GM12878 (cell line): Measurements from ENCODE around the gene DRC1.

Experiments used
- CHD2 ChIP-seq: IDR thresholded peaks from 2 replicates; pipeline ENCODE4 v1.6.1; 2011; ENCODE audit warnings: low read depth, low read length, improper control_type of control experiment, borderline replicate concordance
- DPF2 ChIP-seq: fragments of 450-650 bp; IDR thresholded peaks from 2 replicates; pipeline ENCODE4 v1.6.1; 2017; ENCODE audit warnings: mild to moderate bottlenecking
- EGR1 ChIP-seq, 2 experiments: IDR thresholded peaks; 1 replicate in 1 of 2; 2 replicates in 1 of 2; pipeline ENCODE4 v1.6.1; 2011 to 2012; ENCODE audit warnings: low read depth in 2 of 2, low read length in 2 of 2, borderline replicate concordance in 1 of 2, mild to moderate bottlenecking in 1 of 2, moderate library complexity in 1 of 2
- EP300 ChIP-seq, 2 experiments: fragments of 150-350 bp in 1 of 2; IDR thresholded peaks; 2 replicates each; pipeline ENCODE4 v1.6.1; 2011 to 2012; ENCODE audit warnings: low read depth in 2 of 2, low read length in 2 of 2, borderline replicate concordance in 1 of 2, improper control_type of control experiment in 1 of 2, inconsistent platforms in 1 of 2; ENCODE audit not compliant: control insufficient read depth in 1 of 2
- ESRRA ChIP-seq: IDR thresholded peaks from 2 replicates; pipeline ENCODE4 v1.6.1; 2012; ENCODE audit warnings: mild to moderate bottlenecking, low read length, improper control_type of control experiment
- POLR2AphosphoS5 ChIP-seq: IDR thresholded peaks from 2 replicates; pipeline ENCODE4 v1.6.1; 2011; ENCODE audit warnings: mild to moderate bottlenecking, low read length, inconsistent platforms
- TARDBP ChIP-seq: IDR thresholded peaks from 2 replicates; pipeline ENCODE4 v1.6.1; 2016; ENCODE audit warnings: borderline replicate concordance
- ZSCAN29 ChIP-seq: fragments of 450-650 bp; IDR thresholded peaks from 2 replicates; pipeline ENCODE4 v1.6.1; 2017; ENCODE audit warnings: mild to moderate bottlenecking, moderate library complexity
- TF ChIP-seq, protein P1 (sequence below), 3 experiments: IDR thresholded peaks in 2 of 3; conservative IDR thresholded peaks in 1 of 3; 2 replicates each; pipeline ENCODE4 v1.5.1; 2011; ENCODE audit warnings: low read depth in 3 of 3, low read length in 3 of 3, mild to moderate bottlenecking in 3 of 3, control low read depth in 2 of 3, moderate library complexity in 2 of 3, inconsistent platforms in 1 of 3, mixed read lengths in 1 of 3; ENCODE audit not compliant: control insufficient read depth in 2 of 3, insufficient read depth in 1 of 3; ENCODE audit errors: extremely low read depth in 1 of 3
- TF ChIP-seq, protein P2 (sequence below): IDR thresholded peaks from 2 replicates; pipeline ENCODE4 v1.6.1; 2011; ENCODE audit warnings: mild to moderate bottlenecking, low read depth, low read length, moderate library complexity; ENCODE audit not compliant: insufficient replicate concordance

DNA sequence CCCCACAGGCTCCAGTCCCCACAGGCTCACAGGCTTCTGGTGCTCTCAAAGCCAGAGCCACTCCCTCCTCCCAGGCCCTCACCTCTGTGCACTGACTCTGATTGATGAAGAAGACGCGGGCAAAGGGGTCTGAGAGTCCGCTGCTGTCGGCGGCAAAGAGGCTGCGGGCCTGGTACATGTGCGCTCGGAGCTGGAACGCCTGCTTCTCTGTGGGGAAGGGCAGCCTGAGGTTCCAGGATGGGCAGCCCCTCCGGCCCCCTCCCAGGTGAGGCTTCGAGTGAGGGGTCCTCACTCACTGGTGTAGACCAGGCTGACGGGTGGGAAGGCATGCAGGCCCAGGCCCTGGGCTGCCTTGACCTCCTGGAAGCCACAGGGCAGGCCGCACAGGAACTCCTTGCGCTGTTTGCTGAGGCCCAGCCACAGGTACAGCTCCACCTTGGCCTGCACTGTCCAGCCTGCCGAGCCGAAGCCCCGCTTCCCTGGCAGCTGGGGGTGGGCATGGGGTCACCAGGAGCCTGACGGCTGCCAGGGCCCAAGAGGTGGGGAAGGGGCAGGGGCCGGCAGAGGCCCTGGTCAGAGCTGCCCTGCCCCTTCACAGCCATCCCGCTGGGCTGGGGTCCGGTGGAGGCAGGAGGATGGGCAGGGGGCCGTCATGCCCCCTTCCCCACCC lies 74.2 kb downstream of the DRC1 start:
- TF ChIP-seq, protein P1, sequence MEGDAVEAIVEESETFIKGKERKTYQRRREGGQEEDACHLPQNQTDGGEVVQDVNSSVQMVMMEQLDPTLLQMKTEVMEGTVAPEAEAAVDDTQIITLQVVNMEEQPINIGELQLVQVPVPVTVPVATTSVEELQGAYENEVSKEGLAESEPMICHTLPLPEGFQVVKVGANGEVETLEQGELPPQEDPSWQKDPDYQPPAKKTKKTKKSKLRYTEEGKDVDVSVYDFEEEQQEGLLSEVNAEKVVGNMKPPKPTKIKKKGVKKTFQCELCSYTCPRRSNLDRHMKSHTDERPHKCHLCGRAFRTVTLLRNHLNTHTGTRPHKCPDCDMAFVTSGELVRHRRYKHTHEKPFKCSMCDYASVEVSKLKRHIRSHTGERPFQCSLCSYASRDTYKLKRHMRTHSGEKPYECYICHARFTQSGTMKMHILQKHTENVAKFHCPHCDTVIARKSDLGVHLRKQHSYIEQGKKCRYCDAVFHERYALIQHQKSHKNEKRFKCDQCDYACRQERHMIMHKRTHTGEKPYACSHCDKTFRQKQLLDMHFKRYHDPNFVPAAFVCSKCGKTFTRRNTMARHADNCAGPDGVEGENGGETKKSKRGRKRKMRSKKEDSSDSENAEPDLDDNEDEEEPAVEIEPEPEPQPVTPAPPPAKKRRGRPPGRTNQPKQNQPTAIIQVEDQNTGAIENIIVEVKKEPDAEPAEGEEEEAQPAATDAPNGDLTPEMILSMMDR (IDR thresholded peaks at IDR 0.05 in 2 of 3, conservative IDR thresholded peaks at IDR 0.05 in 1 of 3; ENCODE audit: control insufficient read depth in 2 of 3, extremely low read depth in 1 of 3, insufficient read depth in 1 of 3, low read depth in 3 of 3, low read length in 3 of 3), result no peak
- no peak for TF ChIP-seq DPF2
- no peak for TF ChIP-seq ESRRA
- no peak for TF ChIP-seq CHD2
- no peak for TF ChIP-seq POLR2AphosphoS5
- TF ChIP-seq EGR1 (IDR thresholded peaks at IDR 0.05; ENCODE audit: borderline replicate concordance in 1 of 2, low read depth in 2 of 2, low read length in 2 of 2), result no peak
- no peak for TF ChIP-seq EP300 (IDR thresholded peaks at IDR 0.05; ENCODE audit: borderline replicate concordance in 1 of 2, control insufficient read depth in 1 of 2, low read depth in 2 of 2, low read length in 2 of 2)
- TF ChIP-seq TARDBP, result no peak
- TF ChIP-seq, protein P2, sequence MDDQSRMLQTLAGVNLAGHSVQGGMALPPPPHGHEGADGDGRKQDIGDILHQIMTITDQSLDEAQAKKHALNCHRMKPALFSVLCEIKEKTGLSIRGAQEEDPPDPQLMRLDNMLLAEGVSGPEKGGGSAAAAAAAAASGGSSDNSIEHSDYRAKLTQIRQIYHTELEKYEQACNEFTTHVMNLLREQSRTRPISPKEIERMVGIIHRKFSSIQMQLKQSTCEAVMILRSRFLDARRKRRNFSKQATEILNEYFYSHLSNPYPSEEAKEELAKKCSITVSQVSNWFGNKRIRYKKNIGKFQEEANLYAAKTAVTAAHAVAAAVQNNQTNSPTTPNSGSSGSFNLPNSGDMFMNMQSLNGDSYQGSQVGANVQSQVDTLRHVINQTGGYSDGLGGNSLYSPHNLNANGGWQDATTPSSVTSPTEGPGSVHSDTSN, result no peak
- TF ChIP-seq ZSCAN29, result no peak
